Smooth muscle cell (in vitro differentiated cells): ENCODE measurements around the gene CHI3L2. TPM values are rescaled to one million over a fixed set of nuclear protein-coding genes. Genes with fewer than 3 reads are reported as not detected.

ENCODE experiments used
- DNase-seq: peaks from one replicate; lab custom pipeline; 2025; ENCODE audit not compliant: unreplicated experiment; lab: John Stamatoyannopoulos, UW
- H2AFZ ChIP-seq: fragments of 200-600 bp; sonication (generic); 2 replicates; pipeline ENCODE4 v1.6.0; 2016; ENCODE audit warnings: antibody characterized with exemption, low read depth, mild to moderate bottlenecking
- H3F3A ChIP-seq: fragments of 200-600 bp; sonication (generic); 2 replicates; pipeline ENCODE4 v1.6.0; 2017; ENCODE audit warnings: antibody characterized with exemption, low read depth
- H3K27ac ChIP-seq: fragments of 200-600 bp; sonication (generic); 2 replicates; pipeline ENCODE4 v1.5.1; 2016; ENCODE audit warnings: low read depth, mild to moderate bottlenecking
- H3K27me3 ChIP-seq: fragments of 200-600 bp; sonication (generic); 2 replicates; pipeline ENCODE4 v1.6.1; 2016; ENCODE audit warnings: low read depth, mild to moderate bottlenecking
- H3K36me3 ChIP-seq: fragments of 200-600 bp; sonication (generic); 2 replicates; pipeline ENCODE4 v1.5.1; 2016; ENCODE audit warnings: low read depth
- H3K4me1 ChIP-seq: fragments of 200-600 bp; sonication (generic); 2 replicates; pipeline ENCODE4 v1.5.1; 2016; ENCODE audit warnings: low read depth
- H3K4me2 ChIP-seq: fragments of 200-600 bp; sonication (generic); 2 replicates; pipeline ENCODE4 v1.6.0; 2016; ENCODE audit warnings: mild to moderate bottlenecking
- H3K4me3 ChIP-seq: fragments of 200-600 bp; sonication (generic); 2 replicates; pipeline ENCODE4 v1.5.1; 2016; ENCODE audit warnings: mild to moderate bottlenecking
- H3K79me2 ChIP-seq: fragments of 200-600 bp; sonication (generic); 2 replicates; pipeline ENCODE4 v1.6.0; 2016; ENCODE audit warnings: low read depth, mild to moderate bottlenecking
- H3K9ac ChIP-seq: fragments of 200-600 bp; sonication (generic); 2 replicates; pipeline ENCODE4 v1.6.0; 2016; ENCODE audit warnings: low read depth
- H3K9me3 ChIP-seq: fragments of 200-600 bp; sonication (generic); replicated peaks from 2 replicates; pipeline ENCODE4 v1.5.1; 2016; ENCODE audit warnings: low read depth
- H4K20me1 ChIP-seq: fragments of 200-600 bp; sonication (generic); 2 replicates; pipeline ENCODE4 v1.6.0; 2016; ENCODE audit warnings: low read depth
- WGBS: methylation state at CpG from one replicate; pipeline ENCODE4 v1.1.7; 2016; ENCODE audit warnings: low lambda C conversion rate; 5-methylcytosine and 5-hydroxymethylcytosine counted together
- polyA plus RNA-seq: library from polyadenylated mRNA; unstranded; fragments of >200 nt; fragmentation: Nextera tagmentation; extraction: Ambion mirVana; gene quantifications from 2 replicates; pipeline ENCODE4 v1.2.1, GENCODE V29; 2016
- total RNA-seq: library from RNA; depleted of rRNA; stranded (reverse); fragments of >200 nt; gene quantifications from 2 replicates; pipeline ENCODE4 v1.2.3, GENCODE V29; 2014
- TF ChIP-seq, protein P1 (sequence below): fragments of 200-600 bp; sonication (generic); IDR thresholded peaks from 2 replicates; pipeline ENCODE4 v1.5.1; 2017; ENCODE audit warnings: borderline replicate concordance, mild to moderate bottlenecking, antibody characterized with exemption; ENCODE audit not compliant: insufficient read depth, poor library complexity, severe bottlenecking

The CHI3L2 gene
- total and polyA plus RNA-seq, 2 experiments from 2014 or later, result 0.54 to 2.0 TPM

DNA sequence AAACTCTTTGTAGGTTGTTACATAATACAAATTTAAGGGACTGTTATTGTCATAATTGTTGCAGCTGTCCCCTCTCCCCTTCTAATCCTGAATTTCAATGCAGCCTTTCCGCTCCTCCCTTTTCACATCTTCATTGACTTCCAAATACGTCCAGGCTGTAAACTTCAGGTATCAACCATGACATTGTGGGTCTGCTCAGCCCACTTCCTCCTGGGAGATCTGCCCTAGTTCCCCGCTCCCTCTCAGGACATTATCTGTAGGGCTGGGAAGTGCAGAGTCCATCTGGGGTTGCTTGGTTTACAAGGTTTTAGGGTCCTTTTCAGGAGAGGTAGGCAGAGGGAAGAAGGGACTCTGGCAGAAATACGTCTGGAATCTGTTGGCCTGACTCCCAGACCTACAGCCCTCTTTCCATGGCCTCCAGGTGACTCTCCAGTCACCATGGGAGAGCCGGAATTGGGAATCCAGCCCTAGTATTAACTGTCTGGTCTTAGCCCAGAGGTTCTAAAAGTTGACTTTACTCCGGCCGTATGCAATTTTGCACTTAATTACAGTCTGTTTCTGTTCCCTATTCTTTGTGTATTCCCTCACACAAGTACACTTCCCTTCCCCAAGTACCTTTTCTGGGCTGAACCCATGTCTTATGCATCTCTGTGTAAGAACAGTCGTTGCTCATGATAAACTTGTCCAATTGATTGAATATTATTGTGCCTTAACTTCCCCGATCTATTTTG lies 22.4 kb upstream of the CHI3L2 start:
- Histone ChIP-seq H3K27me3 (no peaks in the 10 kb centered on the region), H2AFZ (no peak overlapping the region), H3K4me1 (no peaks in the 10 kb centered on the region), H3K79me2 (no peaks in the 10 kb centered on the region), H3K4me3 (no peak overlapping the region), H3F3A (no peaks in the 10 kb centered on the region), H3K9ac (no peak overlapping the region), H3K27ac (no peak overlapping the region), H3K36me3 (no peaks in the 10 kb centered on the region), H4K20me1 (no peaks in the 10 kb centered on the region), H3K4me2 (no peak overlapping the region), H3K9me3 (no peaks in the 10 kb centered on the region)
- no peak for DNase-seq
- TF ChIP-seq, protein P1, sequence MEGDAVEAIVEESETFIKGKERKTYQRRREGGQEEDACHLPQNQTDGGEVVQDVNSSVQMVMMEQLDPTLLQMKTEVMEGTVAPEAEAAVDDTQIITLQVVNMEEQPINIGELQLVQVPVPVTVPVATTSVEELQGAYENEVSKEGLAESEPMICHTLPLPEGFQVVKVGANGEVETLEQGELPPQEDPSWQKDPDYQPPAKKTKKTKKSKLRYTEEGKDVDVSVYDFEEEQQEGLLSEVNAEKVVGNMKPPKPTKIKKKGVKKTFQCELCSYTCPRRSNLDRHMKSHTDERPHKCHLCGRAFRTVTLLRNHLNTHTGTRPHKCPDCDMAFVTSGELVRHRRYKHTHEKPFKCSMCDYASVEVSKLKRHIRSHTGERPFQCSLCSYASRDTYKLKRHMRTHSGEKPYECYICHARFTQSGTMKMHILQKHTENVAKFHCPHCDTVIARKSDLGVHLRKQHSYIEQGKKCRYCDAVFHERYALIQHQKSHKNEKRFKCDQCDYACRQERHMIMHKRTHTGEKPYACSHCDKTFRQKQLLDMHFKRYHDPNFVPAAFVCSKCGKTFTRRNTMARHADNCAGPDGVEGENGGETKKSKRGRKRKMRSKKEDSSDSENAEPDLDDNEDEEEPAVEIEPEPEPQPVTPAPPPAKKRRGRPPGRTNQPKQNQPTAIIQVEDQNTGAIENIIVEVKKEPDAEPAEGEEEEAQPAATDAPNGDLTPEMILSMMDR, result no peak
- 90% methylated on average over 9 of the region's 9 CpGs for WGBS

DNA sequence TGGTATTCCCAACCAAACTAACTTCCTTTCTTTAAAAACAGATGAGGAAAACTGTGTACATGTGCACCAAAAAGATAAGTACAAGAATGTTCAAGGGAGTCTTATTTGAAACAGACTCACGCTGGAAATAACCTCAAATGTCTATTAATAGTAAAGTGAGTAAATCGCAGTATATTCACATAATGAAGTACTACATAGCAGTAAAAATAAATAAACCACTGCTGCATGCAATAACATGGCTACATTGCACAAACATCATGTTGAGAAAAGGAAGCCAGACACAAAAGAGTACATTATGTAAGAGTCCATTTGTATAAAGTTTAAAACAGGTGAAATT lies 21.8 kb upstream of the CHI3L2 start:
- Histone ChIP-seq H3K27me3 (no peaks in the 10 kb centered on the region), H2AFZ (no peak overlapping the region), H3K79me2 (no peaks in the 10 kb centered on the region), H3K9ac (no peak overlapping the region), H4K20me1 (no peaks in the 10 kb centered on the region), H3K4me3 (no peak overlapping the region), H3F3A (no peaks in the 10 kb centered on the region), H3K4me1 (no peaks in the 10 kb centered on the region), H3K36me3 (no peaks in the 10 kb centered on the region), H3K9me3 (no peaks in the 10 kb centered on the region), H3K4me2 (no peak overlapping the region), H3K27ac (no peak overlapping the region)
- TF ChIP-seq, protein P1, result no peak
- WGBS, result 52% methylated on average over 2 of the region's 2 CpGs
- DNase-seq, result no peak

DNA sequence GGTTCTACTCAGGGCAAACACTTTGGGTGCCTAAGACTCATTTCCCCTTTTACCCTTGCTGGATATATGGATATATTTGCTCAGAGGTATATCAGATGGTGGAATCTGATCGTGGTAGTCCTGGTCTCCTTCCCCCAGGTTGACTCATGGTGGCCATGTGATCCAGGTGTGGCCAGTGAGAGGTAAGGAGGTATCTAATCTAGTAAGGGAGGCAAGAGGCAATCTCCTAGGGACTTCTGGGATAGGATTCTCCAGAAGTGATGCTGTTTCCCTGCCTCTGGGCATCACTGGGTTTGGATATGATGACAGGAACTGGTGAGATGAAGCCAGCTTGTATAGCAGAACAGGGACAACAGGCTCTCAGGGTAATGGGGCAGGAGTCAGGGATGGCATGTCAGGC lies 18.6 kb upstream of the CHI3L2 start:
- no peaks in the 10 kb centered on the region for H3K9me3 ChIP-seq
- WGBS, result 67% methylated on average over 1 of the region's 1 CpG
- no peaks in the 10 kb centered on the region for H3F3A ChIP-seq
- no peaks in the 10 kb centered on the region for H4K20me1 ChIP-seq
- H3K4me3 ChIP-seq, result no peak overlapping the region
- no peak overlapping the region for H3K27ac ChIP-seq
- TF ChIP-seq, protein P1, result no peak
- no peak overlapping the region for H3K9ac ChIP-seq
- H3K36me3 ChIP-seq, result no peaks in the 10 kb centered on the region
- peaks cover 1% of the 10 kb centered on the region for H3K4me1 ChIP-seq
- no peak overlapping the region for H2AFZ ChIP-seq
- H3K4me2 ChIP-seq, result no peak overlapping the region
- H3K79me2 ChIP-seq, result no peaks in the 10 kb centered on the region
- H3K27me3 ChIP-seq, result no peaks in the 10 kb centered on the region
- DNase-seq, result no peak

- no peak for DNase-seq
- no peaks in the 10 kb centered on the region for H3K27me3 ChIP-seq
- WGBS, result 79% methylated on average over 4 of the region's 4 CpGs
Measured at GRCh38 chr1:111209622-111210021, 17.9 kb upstream of the CHI3L2 start.

More at GRCh38 chr1:111209622-111210021, 17.9 kb upstream of the CHI3L2 start:
- H3K9me3 ChIP-seq, result no peaks in the 10 kb centered on the region
- no peak overlapping the region for H3K4me2 ChIP-seq
- no peaks in the 10 kb centered on the region for H4K20me1 ChIP-seq
- no peak overlapping the region for H2AFZ ChIP-seq
- H3K27ac ChIP-seq, result no peak overlapping the region
- no peak overlapping the region for H3K4me3 ChIP-seq
- TF ChIP-seq, protein P1, result no peak
- H3K9ac ChIP-seq, result no peak overlapping the region
- H3K36me3 ChIP-seq, result no peaks in the 10 kb centered on the region
- no peaks in the 10 kb centered on the region for H3K79me2 ChIP-seq
- H3F3A ChIP-seq, result no peaks in the 10 kb centered on the region
- H3K4me1 ChIP-seq, result peaks cover 7% of the 10 kb centered on the region
